Neural progenitor cell (in vitro differentiated cells): ENCODE results near the gene ELOVL3.

Experiments used
- CTCF ChIP-seq: fragments of 200-600 bp; sonication (generic); IDR thresholded peaks from 2 replicates; pipeline ENCODE4 v1.5.1; 2017; ENCODE audit warnings: antibody characterized with exemption, mild to moderate bottlenecking
- EZH2 ChIP-seq: fragments of 200-600 bp; sonication (generic); IDR thresholded peaks from 2 replicates; pipeline ENCODE4 v1.6.1; 2017; ENCODE audit warnings: antibody characterized with exemption, mild to moderate bottlenecking, moderate library complexity
- EZH2phosphoT487 ChIP-seq: fragments of 200-600 bp; sonication (generic); IDR thresholded peaks from 2 replicates; pipeline ENCODE4 v1.6.1; 2017; ENCODE audit warnings: antibody characterized with exemption

- TF ChIP-seq CTCF = no peak
- no peak for TF ChIP-seq EZH2
- TF ChIP-seq EZH2phosphoT487 = no peak
Measured at GRCh38 chr10:102279104-102279503, 53.0 kb downstream of the ELOVL3 start.
